Loucy (cell line): ENCODE data around the gene RBMS2.

Experiments used
- H2AFZ ChIP-seq: fragments of 200-600 bp; sonication (generic); 2 replicates; pipeline ENCODE4 v1.6.0; 2016; ENCODE audit warnings: antibody characterized with exemption, mild to moderate bottlenecking, low read length, moderate library complexity
- H3F3A ChIP-seq: fragments of 200-600 bp; 2 replicates; pipeline ENCODE4 v1.6.0; 2016; ENCODE audit warnings: antibody characterized with exemption, low read depth, mild to moderate bottlenecking
- H3K27me3 ChIP-seq: fragments of 200-600 bp; sonication (generic); 2 replicates; pipeline ENCODE4 v1.6.1; 2014; ENCODE audit warnings: low read length, mild to moderate bottlenecking; ENCODE audit not compliant: insufficient read depth, poor library complexity, severe bottlenecking
- H3K36me3 ChIP-seq: fragments of 200-600 bp; sonication (generic); 2 replicates; pipeline ENCODE4 v1.6.1; 2016; ENCODE audit warnings: low read length; ENCODE audit not compliant: insufficient read depth
- H3K4me1 ChIP-seq: fragments of 200-600 bp; sonication (generic); 2 replicates; pipeline ENCODE4 v1.5.1; 2014; ENCODE audit warnings: low read length, mild to moderate bottlenecking; ENCODE audit not compliant: insufficient read depth, poor library complexity, severe bottlenecking
- H3K4me2 ChIP-seq: fragments of 200-600 bp; sonication (generic); 2 replicates; pipeline ENCODE4 v1.6.0; 2014; ENCODE audit warnings: antibody characterized with exemption, low read length, low read depth, mild to moderate bottlenecking; ENCODE audit not compliant: poor library complexity, severe bottlenecking
- H3K4me3 ChIP-seq: fragments of 200-600 bp; sonication (generic); 2 replicates; pipeline ENCODE4 v1.5.1; 2014; ENCODE audit warnings: low read length, mild to moderate bottlenecking, mixed read lengths; ENCODE audit not compliant: poor library complexity, severe bottlenecking
- H3K79me2 ChIP-seq: fragments of 200-600 bp; sonication (generic); 2 replicates; pipeline ENCODE4 v1.6.1; 2014; ENCODE audit warnings: low read length; ENCODE audit not compliant: insufficient read depth
- H3K9ac ChIP-seq: fragments of 200-600 bp; sonication (generic); 2 replicates; pipeline ENCODE4 v1.6.0; 2014; ENCODE audit warnings: mild to moderate bottlenecking, low read depth, low read length, moderate library complexity; ENCODE audit not compliant: poor library complexity, severe bottlenecking
- H3K9me2 ChIP-seq: fragments of 200-600 bp; sonication (generic); replicated peaks from 2 replicates; pipeline ENCODE4 v1.6.1; 2016; ENCODE audit warnings: low read depth, low read length, mixed read lengths
- H3K9me3 ChIP-seq: fragments of 200-600 bp; sonication (generic); 2 replicates; pipeline ENCODE4 v1.6.1; 2014; ENCODE audit warnings: mild to moderate bottlenecking, antibody characterized with exemption, low read length, low read depth; ENCODE audit not compliant: insufficient read depth
- H4K20me1 ChIP-seq: fragments of 200-600 bp; sonication (generic); 2 replicates; pipeline ENCODE4 v1.6.0; 2014; ENCODE audit warnings: antibody characterized with exemption, low read length, mild to moderate bottlenecking; ENCODE audit not compliant: insufficient read depth, poor library complexity, severe bottlenecking
- EZH2phosphoT487 ChIP-seq: fragments of 200-600 bp; IDR thresholded peaks from 2 replicates; pipeline ENCODE4 v1.6.1; 2018; ENCODE audit warnings: antibody characterized with exemption, mild to moderate bottlenecking, moderate library complexity, borderline replicate concordance
- TF ChIP-seq, protein P1 (sequence below): fragments of 200-600 bp; sonication (generic); conservative IDR thresholded peaks from 2 replicates; pipeline ENCODE4 v1.5.1; 2014; ENCODE audit warnings: mild to moderate bottlenecking, antibody characterized with exemption, low read length

Gene RBMS2

GRCh38 chr12:56581418-56582145 is 60.0 kb downstream of the RBMS2 start:
- H2AFZ ChIP-seq = peak overlapping the region; percentile 9; the same call in 1 of the 2 replicates
- H3K4me1 ChIP-seq = peaks cover 29% of the 10 kb centered on the region
- H4K20me1 ChIP-seq = no peaks in the 10 kb centered on the region
- peak overlapping the region; percentile 68 for H3K9ac ChIP-seq
- no peaks in the 10 kb centered on the region for H3K9me3 ChIP-seq
- H3K4me3 ChIP-seq = peak overlapping the region; percentile 51
- no peaks in the 10 kb centered on the region for H3K79me2 ChIP-seq
- no peaks in the 10 kb centered on the region for H3K27me3 ChIP-seq
- no peaks in the 10 kb centered on the region for H3K36me3 ChIP-seq
- no peaks in the 10 kb centered on the region for H3K9me2 ChIP-seq
- H3F3A ChIP-seq = peaks cover 14% of the 10 kb centered on the region
- peak overlapping the region; percentile 63 for H3K4me2 ChIP-seq
- TF ChIP-seq, protein P1, sequence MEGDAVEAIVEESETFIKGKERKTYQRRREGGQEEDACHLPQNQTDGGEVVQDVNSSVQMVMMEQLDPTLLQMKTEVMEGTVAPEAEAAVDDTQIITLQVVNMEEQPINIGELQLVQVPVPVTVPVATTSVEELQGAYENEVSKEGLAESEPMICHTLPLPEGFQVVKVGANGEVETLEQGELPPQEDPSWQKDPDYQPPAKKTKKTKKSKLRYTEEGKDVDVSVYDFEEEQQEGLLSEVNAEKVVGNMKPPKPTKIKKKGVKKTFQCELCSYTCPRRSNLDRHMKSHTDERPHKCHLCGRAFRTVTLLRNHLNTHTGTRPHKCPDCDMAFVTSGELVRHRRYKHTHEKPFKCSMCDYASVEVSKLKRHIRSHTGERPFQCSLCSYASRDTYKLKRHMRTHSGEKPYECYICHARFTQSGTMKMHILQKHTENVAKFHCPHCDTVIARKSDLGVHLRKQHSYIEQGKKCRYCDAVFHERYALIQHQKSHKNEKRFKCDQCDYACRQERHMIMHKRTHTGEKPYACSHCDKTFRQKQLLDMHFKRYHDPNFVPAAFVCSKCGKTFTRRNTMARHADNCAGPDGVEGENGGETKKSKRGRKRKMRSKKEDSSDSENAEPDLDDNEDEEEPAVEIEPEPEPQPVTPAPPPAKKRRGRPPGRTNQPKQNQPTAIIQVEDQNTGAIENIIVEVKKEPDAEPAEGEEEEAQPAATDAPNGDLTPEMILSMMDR = 0 out of 2 replicates have a peak, but pooled peaks have one; percentile 8
- no peak for TF ChIP-seq EZH2phosphoT487

DNA sequence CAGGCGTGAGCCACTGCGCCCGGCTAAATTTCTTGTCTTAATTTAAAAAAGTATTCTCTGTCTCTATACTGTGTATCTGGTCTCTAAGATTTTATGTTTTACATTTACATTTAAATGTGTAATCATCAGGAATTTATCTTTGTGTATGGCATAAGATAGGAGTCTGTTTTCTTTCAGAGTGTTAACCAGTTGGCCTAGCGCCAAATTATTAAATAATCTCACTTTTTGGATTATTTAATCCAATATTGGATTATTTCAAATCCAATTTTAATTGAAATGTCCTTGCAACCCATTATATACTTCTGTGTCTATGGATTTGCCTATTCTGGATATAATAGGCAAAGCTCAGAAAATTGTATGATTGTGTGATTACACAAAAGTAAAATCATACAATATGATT is 63.5 kb downstream of the RBMS2 start:
- peaks cover 6% of the 10 kb centered on the region; the same call in 1 of the 2 replicates for H3K36me3 ChIP-seq
- no peaks in the 10 kb centered on the region for H3K27me3 ChIP-seq
- no peaks in the 10 kb centered on the region for H4K20me1 ChIP-seq
- H3K4me3 ChIP-seq = no peak overlapping the region
- H3K4me1 ChIP-seq = peaks cover 29% of the 10 kb centered on the region
- peaks cover 14% of the 10 kb centered on the region for H3F3A ChIP-seq
- H3K79me2 ChIP-seq = no peaks in the 10 kb centered on the region
- TF ChIP-seq EZH2phosphoT487 = no peak
- TF ChIP-seq, protein P1 = no peak
- H2AFZ ChIP-seq = no peak overlapping the region
- no peak overlapping the region for H3K9ac ChIP-seq
- no peaks in the 10 kb centered on the region for H3K9me3 ChIP-seq
- no peak overlapping the region for H3K4me2 ChIP-seq
- no peaks in the 10 kb centered on the region for H3K9me2 ChIP-seq

GRCh38 chr12:56589783-56590182 is 68.2 kb downstream of the RBMS2 start:
- no peak for TF ChIP-seq EZH2phosphoT487
- TF ChIP-seq, protein P1 = no peak
- Histone ChIP-seq H3K4me2 (no peak overlapping the region), H3F3A (no peaks in the 10 kb centered on the region), H3K9me2 (no peaks in the 10 kb centered on the region), H3K27me3 (no peaks in the 10 kb centered on the region), H3K79me2 (no peaks in the 10 kb centered on the region), H3K4me1 (no peaks in the 10 kb centered on the region), H2AFZ (no peak overlapping the region), H3K9me3 (no peaks in the 10 kb centered on the region), H3K4me3 (no peak overlapping the region), H3K9ac (no peak overlapping the region), H3K36me3 (peaks cover 6% of the 10 kb centered on the region; the same call in 1 of the 2 replicates), H4K20me1 (no peaks in the 10 kb centered on the region)
